Neural cell (in vitro differentiated cells): ENCODE measurements around the gene ZNF497. TPM values are rescaled to one million over a fixed set of nuclear protein-coding genes. Genes with fewer than 3 reads are reported as not detected.

ENCODE experiments used
- H2AFZ ChIP-seq: fragments of 200-600, 300-800 bp; sonication (generic), shearing (Covaris generic); 2 replicates; pipeline ENCODE4 v1.6.0; 2014; ENCODE audit warnings: low read depth, mild to moderate bottlenecking, antibody characterized with exemption, low read length, moderate library complexity
- H3F3A ChIP-seq: fragments of 200-600 bp; shearing (Covaris generic); 2 replicates; pipeline ENCODE4 v1.6.1; 2016; ENCODE audit warnings: mild to moderate bottlenecking, moderate library complexity, mixed read lengths, antibody characterized with exemption, low read length; ENCODE audit not compliant: insufficient read depth, poor library complexity, severe bottlenecking
- H3K27ac ChIP-seq: fragments of 200-600, 300-800 bp; sonication (generic), shearing (Covaris generic); 2 replicates; pipeline ENCODE4 v1.5.1; 2014; ENCODE audit warnings: mild to moderate bottlenecking, low read length, moderate library complexity
- H3K27me3 ChIP-seq: fragments of 300-800, 200-600 bp; sonication (generic), shearing (Covaris generic); 2 replicates; pipeline ENCODE4 v1.6.0; 2014; ENCODE audit warnings: mild to moderate bottlenecking, low read depth, low read length, moderate library complexity; ENCODE audit not compliant: insufficient read depth
- H3K36me3 ChIP-seq: fragments of 300-800, 200-600 bp; sonication (generic), shearing (Covaris generic); 2 replicates; pipeline ENCODE4 v1.5.1; 2014; ENCODE audit warnings: mild to moderate bottlenecking, antibody characterized with exemption, low read length, moderate library complexity; ENCODE audit not compliant: insufficient read depth
- H3K4me2 ChIP-seq: fragments of 300-800, 200-600 bp; sonication (generic), shearing (Covaris generic); 2 replicates; pipeline ENCODE4 v1.6.0; 2014; ENCODE audit warnings: mild to moderate bottlenecking, low read length
- H3K4me3 ChIP-seq: fragments of 300-800, 200-600 bp; sonication (generic), shearing (Covaris generic); 2 replicates; pipeline ENCODE4 v1.5.1; 2014; ENCODE audit warnings: mild to moderate bottlenecking, low read length, moderate library complexity
- H3K79me2 ChIP-seq: fragments of 200-600 bp; shearing (Covaris generic); replicated peaks from 2 replicates; pipeline ENCODE4 v1.6.0; 2014; ENCODE audit warnings: mild to moderate bottlenecking, low read length, moderate library complexity; ENCODE audit not compliant: insufficient read depth
- H3K9ac ChIP-seq: fragments of 300-800, 200-600 bp; sonication (generic), shearing (Covaris generic); 2 replicates; pipeline ENCODE4 v1.6.1; 2016; ENCODE audit warnings: mild to moderate bottlenecking, low read length, mixed read lengths
- H3K9me2 ChIP-seq: fragments of 200-600 bp; shearing (Covaris generic); 2 replicates; pipeline ENCODE4 v1.6.1; 2016; ENCODE audit warnings: mild to moderate bottlenecking, low read length, mixed read lengths; ENCODE audit not compliant: insufficient read depth
- H3K9me3 ChIP-seq: fragments of 200-600, 300-800 bp; sonication (generic), shearing (Covaris generic); 2 replicates; pipeline ENCODE4 v1.6.1; 2016; ENCODE audit warnings: mild to moderate bottlenecking, mixed run types, low read length, moderate library complexity, mixed read lengths
- H4K20me1 ChIP-seq: fragments of 200-600 bp; shearing (Covaris generic); 2 replicates; pipeline ENCODE4 v1.6.1; 2016; ENCODE audit warnings: mild to moderate bottlenecking, mixed run types; ENCODE audit not compliant: insufficient read depth
- CTCF ChIP-seq: fragments of 450-650 bp; IDR thresholded peaks from 2 replicates; pipeline ENCODE4 v1.5.1; 2014; ENCODE audit warnings: antibody characterized with exemption, mild to moderate bottlenecking, moderate library complexity; ENCODE audit not compliant: poor library complexity, severe bottlenecking
- EP300 ChIP-seq: fragments of 450-650 bp; conservative IDR thresholded peaks from 2 replicates; pipeline ENCODE4 v1.6.1; 2014; ENCODE audit warnings: antibody characterized with exemption, mild to moderate bottlenecking, moderate library complexity; ENCODE audit not compliant: poor library complexity, severe bottlenecking
- EZH2 ChIP-seq: fragments of 200-600, 300-800 bp; shearing (Covaris generic), sonication (generic); IDR thresholded peaks from 2 replicates; pipeline ENCODE4 v1.6.1; 2014; ENCODE audit warnings: antibody characterized with exemption, low read length, borderline replicate concordance, mild to moderate bottlenecking; ENCODE audit not compliant: insufficient read depth, poor library complexity, severe bottlenecking
- MXI1 ChIP-seq: fragments of 450-650 bp; conservative IDR thresholded peaks from 2 replicates; pipeline ENCODE4 v1.6.1; 2014; ENCODE audit warnings: antibody characterized with exemption, mild to moderate bottlenecking; ENCODE audit not compliant: poor library complexity, severe bottlenecking
- POLR2AphosphoS5 ChIP-seq: IDR thresholded peaks from 2 replicates; pipeline ENCODE4 v1.6.1; 2012
- RAD21 ChIP-seq: fragments of 450-650 bp; conservative IDR thresholded peaks from 2 replicates; pipeline ENCODE4 v1.6.1; 2014; ENCODE audit warnings: antibody characterized with exemption, mild to moderate bottlenecking, moderate library complexity
- REST ChIP-seq: IDR thresholded peaks from 2 replicates; pipeline ENCODE4 v1.6.1; 2012; ENCODE audit warnings: borderline replicate concordance
- SMC3 ChIP-seq: fragments of 450-650 bp; conservative IDR thresholded peaks from 2 replicates; pipeline ENCODE4 v1.6.1; 2014; ENCODE audit warnings: antibody characterized with exemption, mild to moderate bottlenecking, moderate library complexity; ENCODE audit not compliant: poor library complexity
- TAF1 ChIP-seq: IDR thresholded peaks from 2 replicates; pipeline ENCODE4 v1.6.1; 2012; ENCODE audit warnings: low read depth
- polyA plus RNA-seq: library from polyadenylated mRNA; depleted of rRNA; stranded (reverse); fragments of >200 nt; gene quantifications from 2 replicates; pipeline ENCODE4 v1.2.3, GENCODE V29; 2014

Gene ZNF497
- polyA plus RNA-seq, 1 donor from 2014 or later = 13.7 TPM

- Histone ChIP-seq H3K36me3 (no peaks in the 10 kb centered on the region), H4K20me1 (no peaks in the 10 kb centered on the region), H3K4me3 (peak overlapping the region; percentile 77), H2AFZ (peak overlapping the region; percentile 78), H3K79me2 (peaks cover 20% of the 10 kb centered on the region), H3K4me2 (peak overlapping the region; percentile 91), H3K9ac (peak overlapping the region; percentile 92), H3K9me3 (no peaks in the 10 kb centered on the region), H3K9me2 (no peaks in the 10 kb centered on the region), H3K27me3 (no peaks in the 10 kb centered on the region), H3K27ac (peak overlapping the region; percentile 95), H3F3A (peaks cover 4% of the 10 kb centered on the region)
- TF ChIP-seq EZH2 (no peak), TAF1 (peak; percentile 31)
Measured at GRCh38 chr19:58385891-58386575, 23.5 kb upstream of the ZNF497 start.

- H4K20me1 ChIP-seq = no peaks in the 10 kb centered on the region
- H3K4me2 ChIP-seq = peak overlapping the region; percentile 91
- no peaks in the 10 kb centered on the region for H3K27me3 ChIP-seq
- H3K9ac ChIP-seq = peak overlapping the region; percentile 92
- no peaks in the 10 kb centered on the region for H3K36me3 ChIP-seq
- H3K4me3 ChIP-seq = peak overlapping the region; percentile 77
- TF ChIP-seq MXI1 (no peak), REST (no peak), RAD21 (no peak), EZH2 (no peak), POLR2AphosphoS5 (no peak), EP300 (no peak), CTCF (no peak), SMC3 (no peak), TAF1 (no peak)
- H3K9me2 ChIP-seq = no peaks in the 10 kb centered on the region
- H3F3A ChIP-seq = peaks cover 4% of the 10 kb centered on the region
- no peaks in the 10 kb centered on the region for H3K9me3 ChIP-seq
- H3K27ac ChIP-seq = peak overlapping the region; percentile 95
- H2AFZ ChIP-seq = no peak overlapping the region
- H3K79me2 ChIP-seq = peaks cover 20% of the 10 kb centered on the region
Measured at GRCh38 chr19:58385313-58385890, 22.9 kb upstream of the ZNF497 start.
